ENCODE results near the gene SLC6A18. TPM values are rescaled to one million over a fixed set of nuclear protein-coding genes. Genes with fewer than 3 reads are reported as not detected.

The SLC6A18 gene
- total and polyA plus RNA-seq, 9 of the 15 experiments (the other 6 are each of a cell fraction or from before 2014, with no cell fraction given) = not detected

- TF ChIP-seq, protein P1, sequence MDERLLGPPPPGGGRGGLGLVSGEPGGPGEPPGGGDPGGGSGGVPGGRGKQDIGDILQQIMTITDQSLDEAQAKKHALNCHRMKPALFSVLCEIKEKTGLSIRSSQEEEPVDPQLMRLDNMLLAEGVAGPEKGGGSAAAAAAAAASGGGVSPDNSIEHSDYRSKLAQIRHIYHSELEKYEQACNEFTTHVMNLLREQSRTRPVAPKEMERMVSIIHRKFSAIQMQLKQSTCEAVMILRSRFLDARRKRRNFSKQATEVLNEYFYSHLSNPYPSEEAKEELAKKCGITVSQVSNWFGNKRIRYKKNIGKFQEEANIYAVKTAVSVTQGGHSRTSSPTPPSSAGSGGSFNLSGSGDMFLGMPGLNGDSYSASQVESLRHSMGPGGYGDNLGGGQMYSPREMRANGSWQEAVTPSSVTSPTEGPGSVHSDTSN (CRISPR knock-in tag; IDR thresholded peaks at IDR 0.05; ENCODE audit: low read depth) = peak; percentile 70; the same call in 1 of the 2 replicates
- TF ChIP-seq, protein P1 (tag; conservative IDR thresholded peaks at IDR 0.05; ENCODE audit: low read depth) = peak; percentile 61
- TF ChIP-seq THRAP3 (IDR thresholded peaks at IDR 0.05; ENCODE audit: borderline replicate concordance) (peak; percentile 94; the same call in 1 of the 2 replicates), PTBP1 (IDR thresholded peaks at IDR 0.05; ENCODE audit: low read depth, low read length) (no peak), ATF7 (IDR thresholded peaks at IDR 0.05) (peak; percentile 51; the same call in 1 of the 2 replicates), TARDBP (IDR thresholded peaks at IDR 0.05) (no peak), SOX6 (IDR thresholded peaks at IDR 0.05) (0 out of 2 replicates have a peak, but pooled peaks have one; percentile 17), MTA1 (IDR thresholded peaks at IDR 0.05; ENCODE audit: borderline replicate concordance) (peak; percentile 82; the same call in 1 of the 2 replicates), C11orf30 (IDR thresholded peaks at IDR 0.05; ENCODE audit: low read depth) (peak; percentile 89), NR4A1 (CRISPR knock-in tag; IDR thresholded peaks at IDR 0.05) (0 out of 2 replicates have a peak, but pooled peaks have one; percentile 60), NR4A1 (tag; IDR thresholded peaks at IDR 0.05) (peak; percentile 18), TAF1 (IDR thresholded peaks at IDR 0.05; ENCODE audit: control insufficient read depth, extremely low read depth, insufficient read depth, low read length, severe bottlenecking) (no peak), KDM4B (IDR thresholded peaks at IDR 0.05; ENCODE audit: borderline replicate concordance in 2 of 2, low read depth in 1 of 2) (no peak), DPF2 (IDR thresholded peaks at IDR 0.05) (peak; percentile 91), BRF2 (IDR thresholded peaks at IDR 0.05; ENCODE audit: borderline replicate concordance, insufficient read depth, insufficient read length) (no peak), PHF8 (IDR thresholded peaks at IDR 0.05; ENCODE audit: borderline replicate concordance, low read length) (peak; percentile 45; the same call in 1 of the 2 replicates), CLOCK (CRISPR knock-in tag; IDR thresholded peaks at IDR 0.05; ENCODE audit: borderline replicate concordance) (no peak)
- TF ChIP-seq, protein P2, sequence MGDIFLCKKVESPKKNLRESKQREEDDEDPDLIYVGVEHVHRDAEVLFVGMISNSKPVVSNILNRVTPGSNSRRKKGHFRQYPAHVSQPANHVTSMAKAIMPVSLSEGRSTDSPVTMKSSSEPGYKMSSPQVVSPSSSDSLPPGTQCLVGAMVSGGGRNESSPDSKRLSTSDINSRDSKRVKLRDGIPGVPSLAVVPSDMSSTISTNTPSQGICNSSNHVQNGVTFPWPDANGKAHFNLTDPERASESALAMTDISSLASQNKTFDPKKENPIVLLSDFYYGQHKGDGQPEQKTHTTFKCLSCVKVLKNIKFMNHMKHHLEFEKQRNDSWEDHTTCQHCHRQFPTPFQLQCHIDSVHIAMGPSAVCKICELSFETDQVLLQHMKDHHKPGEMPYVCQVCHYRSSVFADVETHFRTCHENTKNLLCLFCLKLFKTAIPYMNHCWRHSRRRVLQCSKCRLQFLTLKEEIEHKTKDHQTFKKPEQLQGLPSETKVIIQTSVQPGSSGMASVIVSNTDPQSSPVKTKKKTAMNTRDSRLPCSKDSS (IDR thresholded peaks at IDR 0.05; ENCODE audit: low read depth, partially characterized antibody) = peak; percentile 65
These were observed 25.3 kb upstream of the SLC6A18 start (continued) for GRCh38 chr5:1199649-1200494.

All from K562 (cell line).